Measurements from ENCODE around the gene POLR2I.
A peak's percentile ranks its signal among the peaks of the same experiment; 100 is the strongest.

The POLR2I gene

DNA sequence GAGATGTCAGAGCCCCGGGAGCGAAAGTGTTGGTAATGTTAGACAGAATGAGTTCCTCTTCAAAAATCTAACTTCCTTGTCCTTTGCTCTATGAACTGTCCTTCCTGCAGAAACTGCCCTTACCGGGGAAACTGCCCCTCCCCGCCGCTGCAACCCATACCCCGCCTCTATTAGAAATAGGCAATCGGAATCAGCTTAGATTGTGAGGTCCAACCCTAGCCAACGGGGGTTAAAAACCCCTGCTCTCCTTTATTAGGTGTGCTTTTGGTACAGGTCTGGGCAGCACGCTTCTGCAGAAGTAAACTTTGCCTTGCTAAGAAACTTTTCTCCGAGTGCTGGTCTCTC, 13.7 kb upstream of the POLR2I start:
- H3K18ac ChIP-seq (ENCODE audit: low read length): peak overlapping the region; percentile 68
- WGBS (ENCODE audit: extremely low coverage, insufficient coverage, insufficient read length): no CpG with 5 or more reads among the region's 10 CpGs

DNA sequence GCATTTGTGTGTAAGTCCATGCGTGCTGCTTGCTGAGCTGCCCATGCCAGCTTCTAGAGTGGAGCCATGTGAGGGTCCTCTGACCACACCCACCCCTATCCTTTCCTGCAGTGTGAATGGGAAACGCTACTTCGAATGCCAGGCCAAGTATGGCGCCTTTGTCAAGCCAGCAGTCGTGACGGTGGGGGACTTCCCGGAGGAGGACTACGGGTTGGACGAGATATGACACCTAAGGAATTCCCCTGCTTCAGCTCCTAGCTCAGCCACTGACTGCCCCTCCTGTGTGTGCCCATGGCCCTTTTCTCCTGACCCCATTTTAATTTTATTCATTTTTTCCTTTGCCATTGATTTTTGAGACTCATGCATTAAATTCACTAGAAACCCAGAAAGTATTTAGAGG, 10.9 kb upstream of the POLR2I start:
- no peak for DNase-seq
- Histone ChIP-seq H3K79me1 (ENCODE audit: low read length) (peaks cover 7% of the 10 kb centered on the region), H2BK120ac (ENCODE audit: insufficient read depth, low read length, poor library complexity) (no peak overlapping the region), H3K9ac (ENCODE audit: low read length) (peak overlapping the region; percentile 39), H3K4me1 (ENCODE audit: control insufficient read depth in 1 of 2, insufficient read depth in 2 of 2, low read length in 2 of 2) (no peaks in the 10 kb centered on the region), H4K8ac (ENCODE audit: low read depth, low read length) (no peak overlapping the region), H3K27ac (ENCODE audit: low read depth, low read length) (no peak overlapping the region), H3K27me3 (ENCODE audit: insufficient read depth, low read length) (no peaks in the 10 kb centered on the region), H3K23ac (ENCODE audit: low read length) (no peak overlapping the region), H3K4me2 (ENCODE audit: low read length) (no peak overlapping the region), H4K91ac (ENCODE audit: low read depth, low read length) (no peak overlapping the region), H3K4me3 (ENCODE audit: low read depth, low read length) (peak overlapping the region; percentile 49), H3K14ac (ENCODE audit: low read length) (no peak overlapping the region), H3K36me3 (ENCODE audit: control insufficient read depth in 1 of 2, insufficient read depth in 2 of 2, low read length in 2 of 2) (peaks cover 33 to 40% of the 10 kb centered on the region in 2 experiments), H2BK12ac (ENCODE audit: low read length) (no peak overlapping the region), H3K9me3 (ENCODE audit: insufficient read depth, low read depth, low read length) (no peaks in the 10 kb centered on the region), H3K4ac (ENCODE audit: low read depth, low read length) (no peak overlapping the region), H3K79me2 (ENCODE audit: control insufficient read depth, insufficient read depth, low read length, poor library complexity) (peaks cover 3% of the 10 kb centered on the region), H3K18ac (ENCODE audit: low read length) (no peak overlapping the region), H4K12ac (ENCODE audit: low read depth, low read length) (no peak overlapping the region), H2BK5ac (ENCODE audit: low read depth, low read length, poor library complexity) (no peak overlapping the region), H2AK5ac (ENCODE audit: low read length) (no peak overlapping the region), H2AFZ (ENCODE audit: insufficient read depth, low read length, poor library complexity) (no peak overlapping the region)
- WGBS (ENCODE audit: extremely low coverage, insufficient coverage, insufficient read length): no CpG with 5 or more reads among the region's 9 CpGs

More for the DNA sequence above, 13.7 kb upstream of the POLR2I start:
- DNase-seq: no peak
- Histone ChIP-seq H3K36me3 (ENCODE audit: control insufficient read depth in 1 of 2, insufficient read depth in 2 of 2, low read length in 2 of 2) (peaks cover 11 to 20% of the 10 kb centered on the region in 2 experiments), H2BK5ac (ENCODE audit: low read depth, low read length, poor library complexity) (peak overlapping the region; percentile 82), H4K8ac (ENCODE audit: low read depth, low read length) (peak overlapping the region; percentile 94), H4K12ac (ENCODE audit: low read depth, low read length) (peak overlapping the region; percentile 86), H4K91ac (ENCODE audit: low read depth, low read length) (peak overlapping the region; percentile 69), H2BK12ac (ENCODE audit: low read length) (no peak overlapping the region), H3K4me2 (ENCODE audit: low read length) (peak overlapping the region; percentile 74), H3K79me1 (ENCODE audit: low read length) (peaks cover 12% of the 10 kb centered on the region), H2BK120ac (ENCODE audit: insufficient read depth, low read length, poor library complexity) (peak overlapping the region; percentile 40), H3K23ac (ENCODE audit: low read length) (no peak overlapping the region), H3K79me2 (ENCODE audit: control insufficient read depth, insufficient read depth, low read length, poor library complexity) (peaks cover 3% of the 10 kb centered on the region), H3K9ac (ENCODE audit: low read length) (peak overlapping the region; percentile 69), H3K27ac (ENCODE audit: low read depth, low read length) (peak overlapping the region; percentile 94), H3K4me1 (ENCODE audit: control insufficient read depth in 1 of 2, insufficient read depth in 2 of 2, low read length in 2 of 2) (peaks cover 11 to 14% of the 10 kb centered on the region in 2 experiments), H3K27me3 (ENCODE audit: insufficient read depth, low read length) (no peaks in the 10 kb centered on the region), H3K9me3 (ENCODE audit: insufficient read depth, low read depth, low read length) (no peaks in the 10 kb centered on the region), H3K14ac (ENCODE audit: low read length) (peak overlapping the region; percentile 63), H2AK5ac (ENCODE audit: low read length) (no peak overlapping the region), H3K4ac (ENCODE audit: low read depth, low read length) (peak overlapping the region; percentile 82), H3K4me3 (ENCODE audit: low read depth, low read length) (peak overlapping the region; percentile 65), H2AFZ (ENCODE audit: insufficient read depth, low read length, poor library complexity) (peak overlapping the region; percentile 75)

GRCh38 chr19:36121486-36122124, 6.9 kb upstream of the POLR2I start:
- Histone ChIP-seq H3K79me1 (ENCODE audit: low read length) (no peaks in the 10 kb centered on the region), H3K14ac (ENCODE audit: low read length) (no peak overlapping the region), H2BK12ac (ENCODE audit: low read length) (no peak overlapping the region), H3K4me3 (ENCODE audit: low read depth, low read length) (no peak overlapping the region), H2AFZ (ENCODE audit: insufficient read depth, low read length, poor library complexity) (no peak overlapping the region), H3K9ac (ENCODE audit: low read length) (no peak overlapping the region), H2BK120ac (ENCODE audit: insufficient read depth, low read length, poor library complexity) (no peak overlapping the region), H4K12ac (ENCODE audit: low read depth, low read length) (no peak overlapping the region), H4K91ac (ENCODE audit: low read depth, low read length) (no peak overlapping the region), H3K27me3 (ENCODE audit: insufficient read depth, low read length) (no peaks in the 10 kb centered on the region), H4K8ac (ENCODE audit: low read depth, low read length) (no peak overlapping the region), H3K4me1 (ENCODE audit: control insufficient read depth in 1 of 2, insufficient read depth in 2 of 2, low read length in 2 of 2) (no peaks in the 10 kb centered on the region), H3K4me2 (ENCODE audit: low read length) (no peak overlapping the region), H2AK5ac (ENCODE audit: low read length) (no peak overlapping the region), H3K36me3 (ENCODE audit: control insufficient read depth in 1 of 2, insufficient read depth in 2 of 2, low read length in 2 of 2) (peaks cover 46 to 63% of the 10 kb centered on the region in 2 experiments), H3K27ac (ENCODE audit: low read depth, low read length) (no peak overlapping the region), H3K23ac (ENCODE audit: low read length) (no peak overlapping the region), H3K79me2 (ENCODE audit: control insufficient read depth, insufficient read depth, low read length, poor library complexity) (no peaks in the 10 kb centered on the region), H2BK5ac (ENCODE audit: low read depth, low read length, poor library complexity) (no peak overlapping the region), H3K18ac (ENCODE audit: low read length) (no peak overlapping the region), H3K4ac (ENCODE audit: low read depth, low read length) (no peak overlapping the region), H3K9me3 (ENCODE audit: insufficient read depth, low read depth, low read length) (no peaks in the 10 kb centered on the region)
- DNase-seq: no peak
- no CpG with 5 or more reads among the region's 49 CpGs for WGBS (ENCODE audit: extremely low coverage, insufficient coverage, insufficient read length)

GRCh38 chr19:36120984-36121358, 6.3 kb upstream of the POLR2I start:
- no peaks in the 10 kb centered on the region for H3K79me1 ChIP-seq (ENCODE audit: low read length)
- no peak overlapping the region for H4K8ac ChIP-seq (ENCODE audit: low read depth, low read length)
- no peak overlapping the region for H3K27ac ChIP-seq (ENCODE audit: low read depth, low read length)
- no peaks in the 10 kb centered on the region for H3K9me3 ChIP-seq (ENCODE audit: insufficient read depth, low read depth, low read length)
- H3K4me1 ChIP-seq (ENCODE audit: control insufficient read depth in 1 of 2, insufficient read depth in 2 of 2, low read length in 2 of 2): peaks cover 4 to 5% of the 10 kb centered on the region in 2 experiments
- H3K27me3 ChIP-seq (ENCODE audit: insufficient read depth, low read length): no peaks in the 10 kb centered on the region
- no peak overlapping the region for H2BK120ac ChIP-seq (ENCODE audit: insufficient read depth, low read length, poor library complexity)
- H4K91ac ChIP-seq (ENCODE audit: low read depth, low read length): no peak overlapping the region
- no peak overlapping the region for H3K14ac ChIP-seq (ENCODE audit: low read length)
- H3K9ac ChIP-seq (ENCODE audit: low read length): no peak overlapping the region
- no peak overlapping the region for H2AFZ ChIP-seq (ENCODE audit: insufficient read depth, low read length, poor library complexity)
- H3K36me3 ChIP-seq (ENCODE audit: control insufficient read depth in 1 of 2, insufficient read depth in 2 of 2, low read length in 2 of 2): peaks cover 48 to 63% of the 10 kb centered on the region in 2 experiments
- WGBS (ENCODE audit: extremely low coverage, insufficient coverage, insufficient read length): no CpG with 5 or more reads among the region's 18 CpGs
- no peak overlapping the region for H3K4ac ChIP-seq (ENCODE audit: low read depth, low read length)
- peaks cover under 1% of the 10 kb centered on the region for H3K79me2 ChIP-seq (ENCODE audit: control insufficient read depth, insufficient read depth, low read length, poor library complexity)
- no peak overlapping the region for H3K4me3 ChIP-seq (ENCODE audit: low read depth, low read length)
- no peak overlapping the region for H4K12ac ChIP-seq (ENCODE audit: low read depth, low read length)
- no peak for DNase-seq
- no peak overlapping the region for H3K18ac ChIP-seq (ENCODE audit: low read length)
- H3K23ac ChIP-seq (ENCODE audit: low read length): no peak overlapping the region
- H2BK5ac ChIP-seq (ENCODE audit: low read depth, low read length, poor library complexity): no peak overlapping the region
- no peak overlapping the region for H2AK5ac ChIP-seq (ENCODE audit: low read length)
- H3K4me2 ChIP-seq (ENCODE audit: low read length): no peak overlapping the region
- no peak overlapping the region for H2BK12ac ChIP-seq (ENCODE audit: low read length)

All from trophoblast cell (in vitro differentiated cells and primary cell).